Large intestine (tissue), 12 donors: ENCODE measurements around the gene ATG10. TPM values are rescaled to one million over a fixed set of nuclear protein-coding genes. Genes with fewer than 3 reads are reported as not detected.

Experiments used
- DNase-seq, 2 donors: peaks; one replicate each; pipeline versions ENCODE4 v3.0.0 to v3.0.0-alpha.2; 2013
- H3K27ac ChIP-seq: one replicate; pipeline ENCODE4 v1.5.1; 2013; ENCODE audit warnings: low read length
- H3K27me3 ChIP-seq: 2 replicates; pipeline ENCODE4 v1.6.1; 2013; ENCODE audit warnings: low read length; ENCODE audit not compliant: control insufficient read depth, insufficient read depth
- H3K36me3 ChIP-seq: 2 replicates; pipeline ENCODE4 v1.6.1; 2013; ENCODE audit warnings: low read length; ENCODE audit not compliant: control insufficient read depth, insufficient read depth
- H3K4me1 ChIP-seq: one replicate; pipeline ENCODE4 v1.6.1; 2013; ENCODE audit warnings: low read length; ENCODE audit not compliant: control insufficient read depth, insufficient read depth
- H3K4me3 ChIP-seq: one replicate; pipeline ENCODE4 v1.5.1; 2013; ENCODE audit warnings: low read length
- H3K9me3 ChIP-seq: one replicate; pipeline ENCODE4 v1.6.1; 2013; ENCODE audit warnings: mild to moderate bottlenecking, low read depth, low read length, moderate library complexity; ENCODE audit not compliant: control insufficient read depth
- WGBS: methylation state at CpG from one replicate; pipeline ENCODE4 v1.1.5; 2013; ENCODE audit warnings: low lambda C conversion rate; ENCODE audit not compliant: insufficient coverage; 5-methylcytosine and 5-hydroxymethylcytosine counted together
- long read RNA-seq, 11 donors: transcript quantifications; one replicate each; lab custom pipeline, GENCODE V29; 2026
- polyA plus RNA-seq: library from polyadenylated mRNA; unstranded; fragments of 120-200 nt; gene quantifications from one replicate; pipeline ENCODE4 v1.2.1, GENCODE V29; 2013

Gene ATG10
- polyA plus RNA-seq: 9.2 TPM
- long read RNA-seq, donor 1, partial matches to known transcripts: 2,412 of 4,437 reads
- long read RNA-seq, donor 1, other reads (novel, unspliced or antisense): 2,024 of 4,437 reads
- long read RNA-seq, donor 2, partial matches to known transcripts: 9,368 of 9,848 reads
- long read RNA-seq, donor 2, other reads (novel, unspliced or antisense): 474 of 9,848 reads
- long read RNA-seq, donor 3, partial matches to known transcripts: 16,101 of 16,755 reads
- long read RNA-seq, donor 3, other reads (novel, unspliced or antisense): 649 of 16,755 reads
- long read RNA-seq, donor 4, partial matches to known transcripts: 698 of 1,179 reads
- long read RNA-seq, donor 4, other reads (novel, unspliced or antisense): 481 of 1,179 reads
- long read RNA-seq, donor 5: 0 reads
- long read RNA-seq, donor 6, partial matches to known transcripts: 0 of 4 reads
- long read RNA-seq, donor 6, other reads (novel, unspliced or antisense): 0 of 4 reads
- long read RNA-seq, donor 7, partial matches to known transcripts: 4,500 of 4,621 reads
- long read RNA-seq, donor 7, other reads (novel, unspliced or antisense): 119 of 4,621 reads
- long read RNA-seq, donor 8, partial matches to known transcripts: 0 of 1 reads
- long read RNA-seq, donor 8, other reads (novel, unspliced or antisense): 0 of 1 reads
- long read RNA-seq, donor 9, partial matches to known transcripts: 9,253 of 9,514 reads
- long read RNA-seq, donor 9, other reads (novel, unspliced or antisense): 259 of 9,514 reads
- long read RNA-seq, donor 10, partial matches to known transcripts: 6,405 of 10,294 reads
- long read RNA-seq, donor 10, other reads (novel, unspliced or antisense): 3,884 of 10,294 reads
- long read RNA-seq, donor 11, partial matches to known transcripts: 5,699 of 5,915 reads
- long read RNA-seq, donor 11, other reads (novel, unspliced or antisense): 215 of 5,915 reads

- Histone ChIP-seq H3K9me3 (no peaks in the 10 kb centered on the region), H3K4me1 (no peaks in the 10 kb centered on the region), H3K27ac (peak within 1 kb of the TSS; percentile 93), H3K36me3 (peaks cover 3% of the 10 kb centered on the region), H3K27me3 (no peaks in the 10 kb centered on the region), H3K4me3 (peak within 1 kb of the TSS; percentile 73)
- WGBS: no CpG with 5 or more reads among the region's 77 CpGs
- peak; percentile 97 to 98 for DNase-seq
Observed at GRCh38 chr5:81971712-81972491, at the start of gene ATG10. Gene ATG10 (plus strand): TSS chr5:81972023. CDS start chr5:81987571, 15,548 bp downstream.

GRCh38 chr5:81922854-81923279 is 49.0 kb upstream of the ATG10 start:
- no peak for DNase-seq
- Histone ChIP-seq H3K9me3 (no peaks in the 10 kb centered on the region), H3K36me3 (no peaks in the 10 kb centered on the region), H3K27ac (no peak overlapping the region), H3K4me1 (no peaks in the 10 kb centered on the region), H3K4me3 (no peak overlapping the region), H3K27me3 (no peaks in the 10 kb centered on the region)
- WGBS: 100% methylated on average over 1 of the region's 4 CpGs

- Histone ChIP-seq H3K4me1 (no peaks in the 10 kb centered on the region), H3K27me3 (no peaks in the 10 kb centered on the region), H3K36me3 (no peaks in the 10 kb centered on the region), H3K9me3 (no peaks in the 10 kb centered on the region), H3K27ac (no peak overlapping the region), H3K4me3 (no peak overlapping the region)
- WGBS: 90% methylated on average over 2 of the region's 4 CpGs
- no peak for DNase-seq
Observed at GRCh38 chr5:81924442-81924841, 47.4 kb upstream of the ATG10 start.

GRCh38 chr5:81925009-81925408 is 46.8 kb upstream of the ATG10 start:
- H3K36me3 ChIP-seq: no peaks in the 10 kb centered on the region
- no peaks in the 10 kb centered on the region for H3K27me3 ChIP-seq
- 85% methylated on average over 4 of the region's 4 CpGs for WGBS
- no peaks in the 10 kb centered on the region for H3K9me3 ChIP-seq
- H3K27ac ChIP-seq: no peak overlapping the region
- H3K4me3 ChIP-seq: no peak overlapping the region
- DNase-seq: no peak
- no peaks in the 10 kb centered on the region for H3K4me1 ChIP-seq

- Histone ChIP-seq H3K4me3 (no peak overlapping the region), H3K36me3 (no peaks in the 10 kb centered on the region), H3K9me3 (no peaks in the 10 kb centered on the region), H3K4me1 (no peaks in the 10 kb centered on the region), H3K27ac (no peak overlapping the region), H3K27me3 (no peaks in the 10 kb centered on the region)
- no peak for DNase-seq
- no CpG with 5 or more reads among the region's 7 CpGs for WGBS
Observed at GRCh38 chr5:81925981-81926380, 45.8 kb upstream of the ATG10 start.

DNA sequence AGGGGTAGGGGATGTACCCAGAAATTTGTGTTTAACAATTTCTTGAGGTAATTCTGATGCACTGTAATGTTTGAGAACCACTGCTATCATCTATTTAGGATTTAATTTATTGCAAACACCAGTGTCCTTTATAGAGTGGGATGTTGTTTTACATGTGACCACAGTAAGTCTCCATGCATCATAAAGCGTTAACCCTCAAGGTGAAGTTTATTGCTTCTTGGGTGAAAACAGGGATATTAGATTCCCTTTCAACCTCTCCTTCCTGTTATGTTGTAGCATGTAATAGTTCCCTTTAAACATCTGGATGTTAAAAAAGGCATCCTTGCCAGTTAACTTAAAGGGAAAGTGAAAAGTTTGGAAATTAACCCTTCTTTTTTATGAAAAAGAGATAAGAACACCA is 35.8 kb upstream of the ATG10 start:
- WGBS: 29% methylated on average over 1 of the region's 1 CpG
- H3K27me3 ChIP-seq: no peaks in the 10 kb centered on the region
- H3K9me3 ChIP-seq: no peaks in the 10 kb centered on the region
- no peak for DNase-seq
- H3K27ac ChIP-seq: no peak overlapping the region
- H3K4me1 ChIP-seq: no peaks in the 10 kb centered on the region
- no peaks in the 10 kb centered on the region for H3K36me3 ChIP-seq
- H3K4me3 ChIP-seq: no peak overlapping the region

DNA sequence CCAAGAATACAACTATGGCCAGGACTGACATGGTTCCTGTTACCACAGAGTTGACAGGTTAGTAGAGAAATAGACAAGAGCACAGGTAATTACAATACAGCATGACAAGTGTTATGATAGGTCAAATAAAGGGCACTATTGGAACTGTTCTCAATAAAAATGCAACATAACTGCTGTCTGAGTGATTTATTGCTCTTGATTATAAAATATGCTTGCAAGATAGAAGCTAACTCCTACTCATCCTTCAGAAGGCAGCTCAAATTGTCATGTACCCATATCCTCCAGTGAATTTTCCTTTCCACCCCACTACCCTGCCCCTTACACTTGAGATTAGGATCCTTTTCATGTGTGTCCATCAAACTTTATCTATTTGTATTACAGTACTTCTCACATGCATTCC is 35.1 kb upstream of the ATG10 start:
- Histone ChIP-seq H3K27me3 (no peaks in the 10 kb centered on the region), H3K9me3 (no peaks in the 10 kb centered on the region), H3K27ac (no peak overlapping the region), H3K36me3 (no peaks in the 10 kb centered on the region), H3K4me3 (no peak overlapping the region), H3K4me1 (no peaks in the 10 kb centered on the region)
- no peak for DNase-seq

DNA sequence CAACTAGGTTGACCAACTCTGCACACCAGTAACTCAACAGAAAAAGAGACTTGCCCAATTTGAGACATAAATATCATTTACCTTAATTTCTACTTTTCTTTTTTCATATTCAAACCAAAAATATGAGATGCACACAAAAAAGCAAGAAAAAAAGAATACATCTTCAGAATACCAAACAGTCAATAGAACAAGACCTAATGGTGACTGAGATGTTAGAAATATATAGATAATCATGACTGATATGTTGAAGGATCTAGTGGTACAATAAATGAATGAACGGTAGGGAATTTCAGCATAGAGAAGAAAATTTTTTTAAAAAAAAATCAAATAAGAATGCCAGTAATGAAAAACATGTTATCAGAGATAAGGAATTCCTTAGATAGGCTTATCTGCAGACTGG is 29.1 kb upstream of the ATG10 start:
- Histone ChIP-seq H3K9me3 (peaks cover 3% of the 10 kb centered on the region), H3K27me3 (no peaks in the 10 kb centered on the region), H3K4me3 (no peak overlapping the region), H3K4me1 (no peaks in the 10 kb centered on the region), H3K36me3 (no peaks in the 10 kb centered on the region), H3K27ac (no peak overlapping the region)
- 75% methylated on average over 1 of the region's 1 CpG for WGBS
- DNase-seq: no peak

DNA sequence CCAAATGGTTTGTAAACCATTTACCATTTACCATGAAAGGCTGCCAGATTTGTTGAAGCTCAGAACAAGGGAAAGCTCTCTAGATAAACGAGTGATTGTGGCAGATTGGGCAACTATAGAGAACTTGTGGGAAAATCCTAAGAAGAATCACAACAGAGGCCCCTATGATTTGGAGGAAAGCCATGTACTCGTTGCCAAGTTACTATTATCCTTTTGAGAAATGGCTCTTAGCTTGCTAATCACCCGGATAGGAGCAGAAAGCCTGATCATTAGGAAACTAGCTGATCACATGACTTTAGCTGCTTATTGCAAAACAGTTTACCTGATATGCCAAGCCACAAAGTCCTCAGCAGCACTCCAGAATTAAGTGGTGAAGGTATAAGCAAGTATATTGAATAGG is 23.5 kb upstream of the ATG10 start:
- Histone ChIP-seq H3K27ac (no peak overlapping the region), H3K36me3 (no peaks in the 10 kb centered on the region), H3K4me3 (no peak overlapping the region), H3K27me3 (no peaks in the 10 kb centered on the region), H3K9me3 (no peaks in the 10 kb centered on the region), H3K4me1 (no peaks in the 10 kb centered on the region)
- WGBS: no CpG with 5 or more reads among the region's 3 CpGs
- peak; percentile 55 to 72 for DNase-seq

DNA sequence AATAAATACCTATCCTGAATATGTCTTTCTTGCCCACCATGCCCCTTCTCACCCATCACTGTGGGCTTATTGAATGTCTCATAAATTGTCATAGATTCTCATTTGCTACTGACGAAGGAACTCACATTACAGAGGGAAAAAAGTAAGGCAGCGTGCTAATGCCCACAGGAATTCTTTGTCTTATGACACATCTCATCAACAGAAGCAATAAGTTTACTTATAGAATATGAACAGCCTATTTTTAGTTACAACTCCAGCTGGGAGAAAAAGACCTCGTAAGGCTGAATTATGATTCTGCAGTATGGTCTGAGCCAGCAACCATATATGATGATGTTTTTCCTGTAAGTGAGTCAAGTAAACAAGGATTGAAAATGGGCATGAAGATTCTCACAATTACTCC is 22.4 kb upstream of the ATG10 start:
- H3K27ac ChIP-seq: no peak overlapping the region
- H3K4me3 ChIP-seq: no peak overlapping the region
- no peaks in the 10 kb centered on the region for H3K9me3 ChIP-seq
- no peaks in the 10 kb centered on the region for H3K4me1 ChIP-seq
- no peaks in the 10 kb centered on the region for H3K27me3 ChIP-seq
- 83% methylated on average over 1 of the region's 3 CpGs for WGBS
- no peaks in the 10 kb centered on the region for H3K36me3 ChIP-seq
- DNase-seq: no peak
